T-helper 2 cell (primary cell): ENCODE results near the gene SPDYE16.
"Not testable (repeated sequence)": the region's sequence is repeated elsewhere in the genome, so short reads cannot be mapped to it uniquely, and the experiment has no call there.

Experiments used
- DNase-seq, 5 experiments: peaks; one replicate each; pipeline versions ENCODE4 v3.0.0 to v3.0.0-alpha.2; 2012 to 2022

Gene SPDYE16

GRCh38 chr7:76549025-76549854 lies 6.1 kb upstream of the SPDYE16 start:
- peak; percentile 47 to 96 (median 79) for DNase-seq

GRCh38 chr7:76531643-76532042 lies 11.5 kb downstream of the SPDYE16 start:
- not testable (repeated sequence) for DNase-seq

GRCh38 chr7:76526183-76526582 lies 16.9 kb downstream of the SPDYE16 start:
- DNase-seq, result not testable (repeated sequence)

- not testable (repeated sequence) for DNase-seq
Measured at GRCh38 chr7:76516932-76517331, 26.2 kb downstream of the SPDYE16 start.

GRCh38 chr7:76515999-76516443 lies 27.1 kb downstream of the SPDYE16 start:
- DNase-seq, result peak in 2 of 5 experiments; percentile 30 to 31

- DNase-seq, result no peak
Measured at GRCh38 chr7:76514926-76515771, 27.9 kb downstream of the SPDYE16 start.

GRCh38 chr7:76513817-76514799 lies 29.0 kb downstream of the SPDYE16 start:
- DNase-seq, result no peak

GRCh38 chr7:76512941-76513816 lies 29.9 kb downstream of the SPDYE16 start:
- DNase-seq, result no peak

GRCh38 chr7:76511911-76512885 lies 30.9 kb downstream of the SPDYE16 start:
- not testable (repeated sequence) for DNase-seq

- not testable (repeated sequence) for DNase-seq
Measured at GRCh38 chr7:76511200-76511910, 31.7 kb downstream of the SPDYE16 start.

DNA sequence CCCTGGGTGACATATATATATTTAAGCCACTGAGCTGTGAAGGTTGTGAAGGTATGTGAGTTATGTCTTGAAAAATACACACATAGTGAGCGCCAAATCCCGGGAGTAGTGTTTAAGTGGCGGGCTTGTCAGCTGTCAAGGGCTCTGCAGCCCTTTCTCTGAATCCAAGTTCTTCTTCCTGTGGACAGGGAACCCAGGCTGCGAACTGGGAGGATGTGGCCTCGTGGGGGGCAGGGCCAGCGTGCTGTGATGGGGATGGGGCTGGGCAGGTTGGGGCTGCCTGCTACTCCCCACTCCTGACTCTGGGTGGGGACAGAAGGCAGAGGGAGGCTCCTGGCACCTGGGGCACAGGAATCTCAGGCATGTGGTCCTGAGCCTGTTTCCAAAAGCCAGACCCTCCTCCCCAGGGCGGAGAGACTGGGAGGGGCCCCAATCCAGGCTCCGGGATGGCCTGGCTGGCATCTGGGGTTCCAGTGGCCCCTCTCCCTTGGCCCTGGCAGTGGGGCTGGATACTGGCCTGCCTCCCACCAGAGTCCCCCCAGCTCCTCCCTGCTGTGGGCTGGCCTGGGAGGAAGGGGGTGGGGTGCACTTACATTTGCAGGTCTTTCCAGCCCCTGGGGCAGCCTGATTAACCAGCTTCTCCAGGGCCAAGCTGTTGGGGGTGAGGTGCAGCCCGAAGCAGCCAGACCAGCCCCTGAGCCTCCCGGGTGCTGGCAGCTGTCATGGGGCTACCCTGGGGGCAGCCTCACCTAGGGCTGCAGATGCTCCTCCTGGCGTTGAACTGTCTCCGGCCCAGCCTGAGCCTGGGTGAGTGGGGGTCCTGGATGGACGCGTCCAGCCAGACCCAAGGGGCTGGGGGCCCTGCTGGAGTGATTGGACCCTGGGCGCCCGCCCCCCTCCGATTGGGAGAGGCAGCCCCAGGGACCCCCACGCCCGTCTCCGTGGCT lies 32.9 kb downstream of the SPDYE16 start, which contains the start of gene UPK3B:
Gene UPK3B (plus strand): TSS at position 622 of the 947 bp plus-strand sequence. CDS start 101 bp downstream, at position 723.
- DNase-seq, result no peak

- no peak for DNase-seq
Measured at GRCh38 chr7:76507723-76508406, 35.2 kb downstream of the SPDYE16 start.

DNA sequence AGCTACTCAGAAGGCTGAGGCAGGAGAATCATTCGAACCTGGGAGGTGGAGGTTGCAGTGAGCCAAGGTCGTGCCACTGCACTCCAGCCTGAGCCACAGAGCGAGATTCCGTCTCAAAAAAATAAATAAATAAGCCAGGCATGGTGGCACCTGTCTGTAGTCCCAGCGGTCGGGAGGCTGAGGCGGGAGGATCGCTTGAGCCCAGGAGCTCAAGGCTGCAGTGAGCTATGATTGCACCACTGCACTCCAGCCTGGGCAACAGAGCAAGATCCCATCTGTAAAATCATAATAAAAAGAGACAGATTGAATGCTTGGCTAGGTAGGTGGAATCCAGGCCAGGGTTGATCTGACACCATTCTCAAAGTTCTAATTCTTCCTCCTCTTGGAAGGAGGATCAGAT lies 36.5 kb downstream of the SPDYE16 start:
- DNase-seq, result not testable (repeated sequence)

DNA sequence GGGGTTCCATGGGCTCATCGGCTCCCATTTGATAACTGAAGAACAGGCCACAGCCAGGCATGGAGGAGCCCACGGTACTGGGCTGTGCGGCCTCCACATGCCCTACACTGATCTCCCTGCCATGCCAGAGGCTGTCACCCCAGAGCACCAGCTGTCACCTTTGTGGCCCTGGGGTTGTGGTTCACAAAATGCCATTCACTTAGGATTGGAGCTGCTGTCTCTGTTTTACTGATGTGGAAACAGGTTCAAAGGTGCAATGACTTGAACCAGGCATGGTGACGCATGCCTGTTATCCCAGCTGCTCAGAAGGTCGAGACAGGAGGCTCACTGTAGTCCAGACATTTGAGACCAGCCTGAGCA lies 37.0 kb downstream of the SPDYE16 start:
- DNase-seq, result no peak

DNA sequence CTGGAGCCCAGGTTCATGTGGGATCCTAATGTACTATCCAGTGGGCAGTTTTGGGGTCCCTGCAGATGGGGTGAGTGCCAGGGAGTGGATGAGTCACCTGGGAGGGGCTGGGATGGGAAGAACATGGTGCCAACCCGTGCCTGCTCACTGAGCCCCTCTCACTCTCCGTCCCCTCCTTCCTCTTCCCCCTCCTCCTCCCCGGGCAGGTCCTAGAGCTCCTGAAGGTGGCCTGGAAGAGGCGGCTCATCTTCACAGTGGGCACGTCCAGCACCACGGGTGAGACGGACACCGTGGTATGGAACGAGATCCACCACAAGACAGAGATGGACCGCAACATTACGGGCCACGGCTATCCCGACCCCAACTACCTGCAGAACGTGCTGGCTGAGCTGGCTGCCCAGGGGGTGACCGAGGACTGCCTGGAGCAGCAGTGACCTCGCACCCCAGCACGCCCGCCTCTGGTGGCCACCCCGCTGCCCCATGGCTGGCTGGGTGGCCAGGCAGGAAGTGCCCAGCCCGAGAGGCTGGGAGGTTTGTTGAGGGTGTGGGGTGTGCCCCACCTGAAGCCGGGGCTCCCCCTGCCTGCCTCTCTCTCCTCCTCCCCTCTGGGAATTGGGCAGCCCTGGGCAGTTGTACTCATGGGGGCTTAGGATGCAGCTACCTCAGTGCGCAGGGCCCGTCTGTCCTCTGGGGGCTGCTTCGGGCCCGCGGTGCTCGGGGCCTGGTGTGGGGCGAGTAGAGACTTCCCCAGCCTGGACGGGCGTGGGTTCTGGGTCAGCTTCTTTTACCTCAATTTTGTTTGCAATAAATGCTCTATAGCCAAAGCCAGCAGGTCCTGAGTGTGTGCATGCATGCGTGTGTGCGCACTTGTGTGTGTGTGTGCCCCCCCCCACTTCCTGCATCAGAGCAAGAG lies 37.7 kb downstream of the SPDYE16 start:
- DNase-seq, result no peak
